ENCODE results near the gene P4HA2.

DNA sequence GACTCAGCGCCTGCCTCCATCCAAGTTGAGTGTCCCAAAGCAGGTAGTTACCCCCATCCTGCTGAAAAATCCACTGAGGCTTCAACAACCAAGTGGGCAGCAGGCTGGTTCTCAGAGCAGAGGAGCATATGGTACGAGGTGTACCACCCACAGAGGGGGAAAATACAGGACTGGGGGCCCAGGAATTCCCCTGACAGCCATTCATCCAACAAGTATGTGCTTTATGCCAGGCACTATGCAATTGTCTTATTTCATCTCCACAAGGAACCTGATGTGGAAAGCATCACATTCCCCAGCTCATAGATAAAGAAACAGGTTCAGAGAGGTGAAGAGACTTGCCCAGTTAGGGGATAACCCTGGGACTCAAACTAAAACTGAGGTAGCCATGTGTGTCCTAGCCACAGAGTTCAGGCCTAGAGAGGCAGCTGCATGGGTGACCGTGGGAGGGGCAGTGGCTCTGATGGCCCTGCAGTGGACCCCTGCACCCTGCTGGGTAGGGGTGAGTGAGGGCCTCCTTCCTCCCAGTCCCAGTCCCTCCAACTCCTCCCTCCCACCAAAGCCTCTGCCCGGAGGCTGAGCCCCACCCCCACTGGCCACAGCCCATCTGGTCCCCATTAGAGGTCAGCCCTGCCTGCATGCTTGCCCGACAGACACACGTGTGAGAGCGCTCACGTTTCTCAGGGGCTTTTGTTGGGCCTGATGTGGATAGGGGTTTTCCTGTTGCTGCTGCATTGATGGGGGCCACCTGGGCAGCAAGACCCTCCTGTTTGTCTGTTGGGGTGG lies 41.3 kb upstream of the P4HA2 start:
- TF ChIP-seq, protein P1, sequence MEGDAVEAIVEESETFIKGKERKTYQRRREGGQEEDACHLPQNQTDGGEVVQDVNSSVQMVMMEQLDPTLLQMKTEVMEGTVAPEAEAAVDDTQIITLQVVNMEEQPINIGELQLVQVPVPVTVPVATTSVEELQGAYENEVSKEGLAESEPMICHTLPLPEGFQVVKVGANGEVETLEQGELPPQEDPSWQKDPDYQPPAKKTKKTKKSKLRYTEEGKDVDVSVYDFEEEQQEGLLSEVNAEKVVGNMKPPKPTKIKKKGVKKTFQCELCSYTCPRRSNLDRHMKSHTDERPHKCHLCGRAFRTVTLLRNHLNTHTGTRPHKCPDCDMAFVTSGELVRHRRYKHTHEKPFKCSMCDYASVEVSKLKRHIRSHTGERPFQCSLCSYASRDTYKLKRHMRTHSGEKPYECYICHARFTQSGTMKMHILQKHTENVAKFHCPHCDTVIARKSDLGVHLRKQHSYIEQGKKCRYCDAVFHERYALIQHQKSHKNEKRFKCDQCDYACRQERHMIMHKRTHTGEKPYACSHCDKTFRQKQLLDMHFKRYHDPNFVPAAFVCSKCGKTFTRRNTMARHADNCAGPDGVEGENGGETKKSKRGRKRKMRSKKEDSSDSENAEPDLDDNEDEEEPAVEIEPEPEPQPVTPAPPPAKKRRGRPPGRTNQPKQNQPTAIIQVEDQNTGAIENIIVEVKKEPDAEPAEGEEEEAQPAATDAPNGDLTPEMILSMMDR (IDR thresholded peaks at IDR 0.05; ENCODE audit: control extremely low read depth in 1 of 3, insufficient read depth in 1 of 3, low read depth in 1 of 3, low read length in 3 of 3) = no peak
- TF ChIP-seq, protein P2, sequence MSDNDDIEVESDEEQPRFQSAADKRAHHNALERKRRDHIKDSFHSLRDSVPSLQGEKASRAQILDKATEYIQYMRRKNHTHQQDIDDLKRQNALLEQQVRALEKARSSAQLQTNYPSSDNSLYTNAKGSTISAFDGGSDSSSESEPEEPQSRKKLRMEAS (IDR thresholded peaks at IDR 0.05) = no peak

Measured in H1 (cell line).